H7 (cell line): Measurements from ENCODE around the gene PLEKHM3. TPM values are rescaled to one million over a fixed set of nuclear protein-coding genes. Genes with fewer than 3 reads are reported as not detected.

Experiments
- DNase-seq: peaks from one replicate; pipeline ENCODE4 v3.0.0; 2012
- H3K27me3 ChIP-seq: 2 replicates; pipeline ENCODE4 v1.6.0; 2011; ENCODE audit warnings: mild to moderate bottlenecking, low read length; ENCODE audit not compliant: control insufficient read depth, insufficient read depth
- H3K36me3 ChIP-seq: replicated peaks from 2 replicates; pipeline ENCODE4 v1.5.1; 2011; ENCODE audit warnings: low read length; ENCODE audit not compliant: control insufficient read depth, insufficient read depth
- H3K4me3 ChIP-seq: 2 replicates; pipeline ENCODE4 v1.5.1; 2011; ENCODE audit warnings: low read depth, mild to moderate bottlenecking, control low read depth, low read length, moderate library complexity; ENCODE audit not compliant: insufficient read depth
- total RNA-seq: library from RNA; depleted of rRNA; stranded (reverse); fragments of >200 nt; shearing (Covaris generic); gene quantifications from 2 replicates; pipeline ENCODE4 v1.2.3, GENCODE V29; 2014

The PLEKHM3 gene
- total RNA-seq, 1 experiment from 2014 or later: 5.3 TPM

DNA sequence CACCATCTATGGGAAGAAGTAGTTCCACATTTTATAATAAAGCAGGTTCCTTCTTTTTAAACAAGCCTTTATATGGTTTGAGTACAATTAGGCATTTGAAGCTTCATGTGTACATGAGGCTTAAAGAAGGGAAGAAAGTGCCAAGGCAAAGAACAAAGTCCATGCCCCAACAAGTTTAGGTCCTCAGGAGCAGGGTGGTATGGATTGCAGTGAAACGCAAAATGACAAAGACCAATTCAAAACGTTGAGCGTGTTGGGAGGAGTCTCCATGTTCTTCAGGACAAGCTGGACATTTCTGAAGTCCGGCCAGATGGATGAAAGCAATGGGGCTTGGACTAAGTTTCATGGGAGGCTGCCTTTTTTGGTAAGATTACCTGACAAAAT is 176.8 kb downstream of the PLEKHM3 start:
- Histone ChIP-seq H3K36me3 (no peaks in the 10 kb centered on the region), H3K4me3 (no peak overlapping the region), H3K27me3 (no peaks in the 10 kb centered on the region)
- DNase-seq: no peak

DNA sequence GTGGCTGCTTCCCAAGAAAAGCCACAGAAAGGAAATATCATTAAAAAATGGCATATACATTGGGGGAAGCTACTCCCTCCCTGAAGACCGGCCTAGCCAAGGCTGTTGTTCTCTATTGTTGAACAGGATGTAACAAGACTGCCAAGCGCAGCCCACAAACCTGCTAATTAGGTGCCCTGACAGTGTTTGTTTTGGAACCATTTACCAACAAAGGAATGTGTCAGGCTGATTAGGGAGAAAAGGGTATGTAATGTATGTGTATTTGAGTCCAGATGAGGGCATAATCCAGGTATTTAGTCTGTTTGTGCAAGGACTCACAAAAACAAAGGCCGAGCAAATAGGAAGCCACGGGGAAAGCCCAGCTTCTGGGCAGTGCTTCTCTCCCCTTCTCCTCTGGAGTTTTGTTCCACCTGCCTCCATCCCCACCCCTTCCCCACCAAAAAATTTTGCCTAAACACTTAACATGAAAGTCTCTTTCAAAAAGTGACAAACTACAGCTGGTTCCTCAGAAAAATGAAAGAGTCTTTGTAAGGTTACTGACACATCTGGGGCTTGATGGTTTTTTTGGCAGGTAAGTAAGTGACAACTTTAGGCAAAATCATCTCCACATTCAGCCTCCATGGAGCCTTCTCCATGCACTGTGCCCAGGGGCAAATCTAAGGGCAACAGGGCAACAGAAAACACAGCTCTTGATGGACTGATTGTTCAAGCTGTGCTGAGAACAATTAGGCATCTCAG is 177.4 kb downstream of the PLEKHM3 start:
- no peak for DNase-seq
- H3K36me3 ChIP-seq: no peaks in the 10 kb centered on the region
- H3K27me3 ChIP-seq: no peaks in the 10 kb centered on the region
- no peak overlapping the region for H3K4me3 ChIP-seq

DNA sequence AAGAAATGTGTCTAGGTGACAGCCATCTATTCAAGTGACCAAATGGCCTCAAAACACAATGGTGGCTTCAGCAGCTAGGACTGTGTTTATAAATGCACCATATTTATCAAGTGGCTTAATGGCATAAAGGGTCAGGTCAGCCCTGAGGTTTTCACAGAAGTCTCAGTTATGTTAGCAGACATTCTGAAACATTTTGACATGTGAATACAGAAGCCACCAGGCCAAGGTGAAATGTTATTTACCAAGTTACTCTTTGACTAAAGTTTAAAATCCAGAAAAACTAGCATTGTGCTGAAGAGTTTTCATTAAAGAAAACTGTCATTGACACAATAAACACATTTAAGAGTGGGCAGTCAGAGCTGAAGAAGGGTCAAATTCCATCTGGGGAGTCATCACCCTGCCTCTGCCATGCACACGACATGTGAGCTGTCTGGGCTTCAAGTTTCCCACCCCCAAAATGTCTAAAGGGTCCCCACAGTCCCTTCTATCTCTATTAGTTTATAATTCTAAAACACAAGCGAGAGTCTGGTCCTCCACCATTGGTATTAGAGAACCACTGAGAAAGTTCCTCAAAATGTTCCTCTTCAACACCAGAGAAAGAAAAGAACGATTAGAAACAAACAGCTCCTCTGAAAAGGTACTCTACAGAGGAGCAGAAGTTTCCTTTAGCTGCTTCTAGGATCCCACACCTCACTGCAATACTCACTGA is 178.1 kb downstream of the PLEKHM3 start:
- DNase-seq: no peak
- H3K36me3 ChIP-seq: no peaks in the 10 kb centered on the region
- no peaks in the 10 kb centered on the region for H3K27me3 ChIP-seq
- no peak overlapping the region for H3K4me3 ChIP-seq

DNA sequence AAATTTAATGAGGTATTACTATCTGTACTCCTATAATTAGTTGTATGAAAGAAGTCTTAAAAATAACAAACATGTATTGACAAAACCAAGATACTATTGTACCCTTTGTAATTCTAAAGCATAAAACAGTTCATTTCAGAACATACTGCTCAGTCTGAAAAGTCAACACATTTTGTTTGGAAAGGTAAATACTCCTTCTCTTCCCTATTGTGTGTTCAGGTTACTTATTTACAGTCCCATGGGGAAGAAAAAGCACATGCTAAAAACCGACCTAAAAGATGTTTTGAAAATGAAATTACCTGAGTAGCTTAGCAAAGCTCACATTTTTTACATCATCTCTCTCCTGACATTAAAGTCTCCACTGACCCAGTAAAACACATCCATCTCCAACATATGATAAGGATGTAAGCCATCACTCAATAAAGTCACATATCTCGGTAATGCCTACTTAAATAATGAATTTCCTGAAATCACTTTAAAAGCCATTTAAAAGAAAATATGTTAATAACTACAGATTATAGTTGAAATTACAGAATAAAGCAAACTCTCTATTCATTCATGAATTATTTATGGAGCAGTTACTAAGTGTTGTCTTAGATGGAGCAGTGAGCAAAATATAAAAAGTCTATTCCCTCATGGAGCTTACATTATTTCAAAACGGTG is 180.0 kb downstream of the PLEKHM3 start:
- H3K4me3 ChIP-seq: no peak overlapping the region
- H3K36me3 ChIP-seq: no peaks in the 10 kb centered on the region
- no peak for DNase-seq
- no peaks in the 10 kb centered on the region for H3K27me3 ChIP-seq

DNA sequence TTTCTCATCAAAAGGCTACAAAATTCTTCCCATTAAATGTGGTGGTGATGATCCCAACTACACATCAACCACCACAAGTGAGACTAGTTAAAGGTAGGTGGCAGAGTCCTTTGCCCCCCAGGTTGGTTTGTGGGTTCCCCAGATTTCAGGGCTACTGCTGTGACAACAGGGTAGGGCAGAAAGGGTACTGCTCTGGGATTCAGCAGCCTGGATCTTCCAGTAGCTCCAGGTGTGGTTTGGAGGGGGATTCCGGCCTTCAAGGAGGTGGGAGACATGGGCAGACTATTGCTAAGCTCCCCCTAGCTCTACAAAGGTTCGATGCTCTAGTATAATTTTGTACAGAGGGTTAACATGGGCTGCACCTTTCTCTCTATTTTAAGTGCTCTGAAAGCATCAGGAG is 180.7 kb downstream of the PLEKHM3 start:
- Histone ChIP-seq H3K27me3 (no peaks in the 10 kb centered on the region), H3K4me3 (no peak overlapping the region), H3K36me3 (no peaks in the 10 kb centered on the region)
- DNase-seq: no peak

DNA sequence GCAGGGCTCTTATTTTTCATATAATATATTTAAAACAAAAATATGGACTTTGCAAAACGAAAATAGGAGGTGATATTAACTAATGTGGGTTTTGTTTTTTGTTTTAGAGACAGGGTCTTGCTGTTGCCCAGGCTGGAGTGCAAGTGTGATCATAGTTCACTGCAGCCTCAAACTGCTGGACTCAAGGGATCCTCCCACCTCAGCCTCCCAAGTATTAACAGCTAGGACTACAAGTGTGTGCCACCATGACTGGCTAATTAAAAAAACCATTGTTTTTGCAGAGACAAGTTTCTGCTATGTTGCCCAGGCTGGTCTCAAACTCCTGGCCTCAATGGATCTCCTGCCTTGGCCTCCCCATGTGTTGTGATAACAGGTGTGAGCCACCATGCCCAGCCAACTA is 185.2 kb downstream of the PLEKHM3 start:
- H3K4me3 ChIP-seq: no peak overlapping the region
- DNase-seq: no peak
- H3K27me3 ChIP-seq: no peaks in the 10 kb centered on the region
- H3K36me3 ChIP-seq: no peaks in the 10 kb centered on the region

DNA sequence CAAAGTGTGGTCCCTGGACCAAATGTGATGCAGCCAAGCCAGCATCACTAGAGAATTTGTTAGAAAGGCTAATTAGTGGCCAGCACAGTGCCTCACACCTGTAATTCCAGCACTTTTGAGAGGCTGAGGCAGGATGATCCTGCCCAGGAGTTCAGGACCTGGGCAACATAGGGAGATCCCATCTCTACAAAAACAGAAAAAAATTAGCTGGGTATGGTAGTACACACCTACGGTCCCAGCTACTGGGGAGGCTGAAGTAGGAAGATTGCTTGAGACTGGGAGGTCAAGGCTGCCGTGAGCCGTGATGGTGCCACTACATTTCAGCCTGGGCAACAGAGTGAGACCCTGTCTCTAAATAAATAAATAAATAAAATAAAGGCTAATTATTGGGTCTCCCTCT is 185.8 kb downstream of the PLEKHM3 start:
- no peaks in the 10 kb centered on the region for H3K27me3 ChIP-seq
- H3K36me3 ChIP-seq: no peaks in the 10 kb centered on the region
- DNase-seq: no peak

DNA sequence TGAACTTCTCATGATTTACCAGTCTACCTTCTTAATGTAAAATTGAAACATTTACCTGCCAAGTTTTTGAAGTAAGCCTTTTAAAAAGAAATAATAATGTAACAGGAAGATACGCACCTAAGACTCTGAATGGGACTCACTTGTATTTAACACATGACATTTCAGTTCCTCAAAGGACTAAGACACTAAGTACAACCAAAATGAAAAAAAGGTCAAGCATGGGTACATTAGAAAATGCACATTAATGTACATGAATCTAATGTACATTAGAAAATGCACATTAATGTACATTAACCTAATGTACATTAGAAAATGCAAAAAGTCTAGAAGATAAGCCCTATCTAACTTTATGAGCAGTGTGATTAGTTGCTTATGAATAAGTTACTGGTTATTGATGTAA is 186.3 kb downstream of the PLEKHM3 start:
- no peak for DNase-seq
- H3K27me3 ChIP-seq: no peaks in the 10 kb centered on the region

More for the DNA sequence above, 185.8 kb downstream of the PLEKHM3 start:
- no peak overlapping the region for H3K4me3 ChIP-seq

DNA sequence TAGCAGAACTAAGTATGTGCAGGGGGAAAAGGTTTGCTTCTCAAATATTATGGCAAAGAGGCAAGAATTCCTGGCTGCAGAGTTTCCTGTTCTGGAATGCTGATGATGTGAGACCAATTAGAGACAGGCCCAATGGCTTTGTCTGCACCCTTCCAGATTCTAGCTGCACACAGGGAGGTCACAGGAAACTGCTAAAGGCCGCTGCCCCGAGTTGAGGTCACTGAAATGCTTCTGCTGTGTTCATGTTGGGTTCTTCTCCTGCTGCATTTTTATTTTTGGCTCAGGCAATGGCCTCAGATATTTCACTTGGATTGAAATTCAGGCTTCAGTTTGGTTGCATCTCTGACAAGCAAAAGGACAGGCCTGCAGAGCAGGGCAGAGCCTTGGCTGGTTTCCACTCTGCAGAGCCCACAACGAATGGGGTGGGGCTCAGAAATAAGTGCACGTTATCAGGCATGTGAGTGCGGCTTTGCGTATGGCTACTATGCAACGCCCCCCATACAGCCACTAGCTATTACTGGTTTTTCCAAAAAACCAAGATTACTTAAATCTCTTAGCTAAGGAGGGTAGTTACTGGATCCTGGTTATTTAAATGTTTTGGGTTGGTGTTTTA is 188.7 kb downstream of the PLEKHM3 start:
- Histone ChIP-seq H3K36me3 (no peaks in the 10 kb centered on the region), H3K27me3 (no peaks in the 10 kb centered on the region), H3K4me3 (no peak overlapping the region)
- no peak for DNase-seq

More for the DNA sequence above, 186.3 kb downstream of the PLEKHM3 start:
- H3K4me3 ChIP-seq: no peak overlapping the region
- H3K36me3 ChIP-seq: no peaks in the 10 kb centered on the region

DNA sequence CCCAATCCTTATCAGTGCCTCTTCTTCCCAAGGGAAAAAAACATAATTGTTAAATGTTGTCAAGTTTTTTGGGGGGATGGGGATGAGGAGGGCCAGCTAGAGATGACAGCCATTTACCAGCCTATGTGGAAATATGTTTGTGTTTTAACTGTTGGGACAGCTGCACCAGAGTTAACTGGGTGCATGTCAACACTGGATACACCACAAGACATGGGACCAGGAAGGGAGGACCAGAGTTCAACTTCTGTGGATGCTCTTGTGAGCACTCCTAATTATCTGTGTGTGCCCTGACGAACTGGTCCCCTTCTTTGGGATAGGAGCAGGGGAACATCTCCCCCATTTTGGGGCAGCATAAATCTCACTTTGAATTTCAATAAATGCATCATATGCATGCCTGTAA is 189.5 kb downstream of the PLEKHM3 start:
- DNase-seq: no peak
- H3K4me3 ChIP-seq: no peak overlapping the region
- H3K36me3 ChIP-seq: no peaks in the 10 kb centered on the region
- H3K27me3 ChIP-seq: no peaks in the 10 kb centered on the region

DNA sequence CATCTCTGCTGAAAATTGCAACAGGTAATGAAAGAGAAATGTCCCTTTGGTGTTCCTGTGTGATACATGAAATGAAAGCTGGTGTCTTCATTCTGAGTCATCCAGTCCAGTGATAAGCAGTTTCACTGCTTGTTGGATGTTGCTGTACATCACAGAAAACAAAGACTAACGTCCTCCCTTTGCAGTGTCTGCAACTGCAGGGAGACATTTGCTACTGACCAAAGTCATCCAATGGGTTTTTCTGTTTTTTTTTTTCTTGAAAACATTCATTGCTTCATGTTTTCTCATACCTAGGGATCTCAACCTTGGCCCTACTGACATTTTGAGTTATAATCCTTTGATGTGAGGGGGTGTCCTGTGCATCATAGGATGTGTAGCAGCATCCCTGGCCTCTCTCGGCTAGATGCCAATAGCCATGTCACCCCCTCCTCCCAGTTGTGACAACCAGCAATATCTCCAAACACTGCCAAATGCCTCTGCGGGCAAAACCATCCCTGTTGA is 192.0 kb downstream of the PLEKHM3 start:
- H3K27me3 ChIP-seq: no peaks in the 10 kb centered on the region
- H3K36me3 ChIP-seq: no peaks in the 10 kb centered on the region
- no peak for DNase-seq
- H3K4me3 ChIP-seq: no peak overlapping the region

DNA sequence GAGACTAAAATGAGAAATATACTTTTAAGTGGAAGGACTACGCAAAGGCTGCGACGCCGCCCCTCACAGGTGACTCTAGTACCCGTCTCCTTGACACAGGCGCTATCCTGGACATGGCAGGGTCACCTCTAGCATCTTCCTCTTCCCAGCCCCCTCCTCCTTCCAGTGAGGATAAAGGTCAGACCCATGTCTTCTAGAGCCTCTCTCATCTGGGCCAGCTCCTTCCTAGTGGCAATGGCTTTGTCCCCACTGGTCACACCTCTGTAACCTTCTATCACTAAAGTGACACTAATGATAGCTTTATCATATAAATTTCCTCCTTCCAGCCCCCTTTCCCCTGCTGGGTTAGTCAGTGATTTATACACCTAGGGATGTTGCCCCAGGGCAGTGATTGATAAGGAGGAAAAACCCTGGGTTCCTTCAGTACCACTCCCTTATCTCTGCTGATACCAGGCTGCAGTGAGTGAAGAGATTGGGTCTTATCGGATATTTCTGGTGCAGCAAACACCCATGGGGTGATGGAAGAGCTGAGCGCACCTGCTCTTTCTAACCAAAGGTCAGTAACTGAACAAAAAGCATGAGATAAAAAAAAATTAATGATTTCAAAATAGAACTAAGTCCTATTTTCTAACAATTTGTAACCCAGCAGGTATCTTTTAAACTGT is 193.6 kb downstream of the PLEKHM3 start:
- Histone ChIP-seq H3K4me3 (no peak overlapping the region), H3K36me3 (no peaks in the 10 kb centered on the region), H3K27me3 (no peaks in the 10 kb centered on the region)
- no peak for DNase-seq

DNA sequence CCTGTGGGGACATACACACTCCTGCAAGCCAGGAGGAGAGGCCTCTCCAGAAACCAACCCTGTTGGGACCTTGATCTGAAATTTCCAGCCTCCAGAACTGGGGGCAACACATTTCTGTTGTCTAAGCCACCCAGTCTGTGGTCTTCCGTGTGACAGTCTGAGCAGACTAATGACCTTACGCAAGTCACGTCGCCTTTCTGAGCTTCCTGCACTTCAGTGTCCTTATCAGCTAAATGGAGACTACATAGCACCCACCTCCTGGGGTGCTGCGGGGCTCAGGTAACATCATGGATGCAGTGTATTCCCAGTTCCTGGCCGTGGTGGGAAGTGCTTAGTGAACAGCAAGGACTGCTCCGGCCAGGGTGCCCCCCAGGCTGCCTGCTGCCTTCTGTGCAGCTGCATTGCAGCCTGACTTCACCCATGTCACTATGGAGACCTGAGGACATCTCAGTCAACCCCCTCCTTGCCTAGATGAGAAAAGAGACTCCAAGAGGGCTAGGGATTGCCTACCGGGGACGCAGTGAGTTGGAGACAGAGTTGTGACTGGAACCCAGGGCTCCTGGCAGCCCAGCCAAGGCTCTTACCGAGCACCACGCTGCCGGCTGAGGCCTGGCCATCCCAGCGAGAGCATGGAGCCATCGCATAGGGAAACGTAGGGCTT is 194.4 kb downstream of the PLEKHM3 start:
- no peak for DNase-seq
- Histone ChIP-seq H3K4me3 (no peak overlapping the region), H3K36me3 (no peaks in the 10 kb centered on the region), H3K27me3 (no peaks in the 10 kb centered on the region)
